ENCODE data around the gene LMO1.

Gene LMO1

GRCh38 chr11:8203414-8203715 is 60.3 kb downstream of the LMO1 start:
- DNase-seq = no peak

GRCh38 chr11:8202516-8203413 is 60.9 kb downstream of the LMO1 start:
- no peak for DNase-seq

- no peak for DNase-seq
Measured at GRCh38 chr11:8201644-8202365, 61.9 kb downstream of the LMO1 start.

GRCh38 chr11:8199676-8200075 is 64.0 kb downstream of the LMO1 start:
- DNase-seq = no peak

- no peak for DNase-seq
Measured at GRCh38 chr11:8196749-8197148, 66.9 kb downstream of the LMO1 start.

- DNase-seq = no peak
Measured at GRCh38 chr11:8194956-8195355, 68.7 kb downstream of the LMO1 start.

- DNase-seq = no peak
Measured at GRCh38 chr11:8192896-8193209, 70.8 kb downstream of the LMO1 start.

GRCh38 chr11:8192016-8192895 is 71.4 kb downstream of the LMO1 start:
- peak; percentile 54 to 59 for DNase-seq

GRCh38 chr11:8190431-8190830 is 73.2 kb downstream of the LMO1 start:
- DNase-seq = no peak

GRCh38 chr11:8186429-8186828 is 77.2 kb downstream of the LMO1 start:
- DNase-seq = no peak

GRCh38 chr11:8183111-8183510 is 80.6 kb downstream of the LMO1 start:
- no peak for DNase-seq

- DNase-seq = no peak
Measured at GRCh38 chr11:8180469-8180868, 83.2 kb downstream of the LMO1 start.

- DNase-seq = no peak
Measured at GRCh38 chr11:8178297-8178696, 85.4 kb downstream of the LMO1 start.

- DNase-seq = no peak
Measured at GRCh38 chr11:8177136-8177535, 86.5 kb downstream of the LMO1 start.

Data from activated T-cell treated with anti-CD3 and anti-CD28 coated beads, Interleukin-2, amount 50 U/mL, for 48 hours (primary cell).